ENCODE data around the gene USP33.
"Not testable (repeated sequence)": the region's sequence is repeated elsewhere in the genome, so short reads cannot be mapped to it uniquely, and the experiment has no call there.

Gene USP33

DNA sequence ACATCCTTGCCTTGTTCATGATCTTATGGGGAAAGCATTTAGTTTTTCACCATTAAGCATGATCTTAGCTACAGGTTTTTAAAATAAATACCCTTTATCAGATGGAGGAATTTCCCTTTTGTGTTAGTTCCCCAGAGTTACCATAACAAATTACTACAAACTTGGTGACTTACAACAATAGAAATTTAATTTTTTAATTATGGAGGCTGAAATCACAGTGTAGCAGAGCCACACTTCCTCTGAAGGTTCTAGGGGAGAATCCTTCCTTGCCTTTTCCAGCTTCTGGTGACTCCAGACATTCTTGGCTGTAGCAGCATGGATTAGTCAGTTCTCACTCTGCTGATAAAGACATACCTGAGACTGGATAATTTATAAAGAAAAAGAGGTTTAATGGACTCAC lies 38.3 kb upstream of the USP33 start:
- Histone ChIP-seq H3K9ac (ENCODE audit: low read length) (no peak overlapping the region), H3K4me3 (ENCODE audit: low read depth, low read length, poor library complexity, severe bottlenecking) (no peak overlapping the region), H3K27ac (ENCODE audit: low read depth, low read length, poor library complexity, severe bottlenecking) (no peak overlapping the region), H3K4me1 (ENCODE audit: insufficient read depth, low read length, severe bottlenecking) (peaks cover 3% of the 10 kb centered on the region), H3K4me2 (ENCODE audit: low read length) (no peak overlapping the region), H3K79me2 (ENCODE audit: insufficient read depth, low read length) (peaks cover 4% of the 10 kb centered on the region; the same call in 1 of the 2 replicates), H2AFZ (ENCODE audit: low read length) (no peak overlapping the region), H4K20me1 (ENCODE audit: insufficient read depth, low read length) (no peaks in the 10 kb centered on the region), H3K36me3 (ENCODE audit: insufficient read depth, low read length) (peaks cover 35% of the 10 kb centered on the region; the same call in 1 of the 2 replicates), H3F3A (ENCODE audit: insufficient read depth, low read length) (no peaks in the 10 kb centered on the region), H3K9me2 (ENCODE audit: low read depth, low read length) (no peaks in the 10 kb centered on the region), H3K9me3 (ENCODE audit: low read length) (no peaks in the 10 kb centered on the region), H3K27me3 (ENCODE audit: insufficient read depth, low read length) (no peaks in the 10 kb centered on the region)
- TF ChIP-seq, protein P1, sequence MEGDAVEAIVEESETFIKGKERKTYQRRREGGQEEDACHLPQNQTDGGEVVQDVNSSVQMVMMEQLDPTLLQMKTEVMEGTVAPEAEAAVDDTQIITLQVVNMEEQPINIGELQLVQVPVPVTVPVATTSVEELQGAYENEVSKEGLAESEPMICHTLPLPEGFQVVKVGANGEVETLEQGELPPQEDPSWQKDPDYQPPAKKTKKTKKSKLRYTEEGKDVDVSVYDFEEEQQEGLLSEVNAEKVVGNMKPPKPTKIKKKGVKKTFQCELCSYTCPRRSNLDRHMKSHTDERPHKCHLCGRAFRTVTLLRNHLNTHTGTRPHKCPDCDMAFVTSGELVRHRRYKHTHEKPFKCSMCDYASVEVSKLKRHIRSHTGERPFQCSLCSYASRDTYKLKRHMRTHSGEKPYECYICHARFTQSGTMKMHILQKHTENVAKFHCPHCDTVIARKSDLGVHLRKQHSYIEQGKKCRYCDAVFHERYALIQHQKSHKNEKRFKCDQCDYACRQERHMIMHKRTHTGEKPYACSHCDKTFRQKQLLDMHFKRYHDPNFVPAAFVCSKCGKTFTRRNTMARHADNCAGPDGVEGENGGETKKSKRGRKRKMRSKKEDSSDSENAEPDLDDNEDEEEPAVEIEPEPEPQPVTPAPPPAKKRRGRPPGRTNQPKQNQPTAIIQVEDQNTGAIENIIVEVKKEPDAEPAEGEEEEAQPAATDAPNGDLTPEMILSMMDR (IDR thresholded peaks at IDR 0.05; ENCODE audit: low read length), result no peak
- no peak for TF ChIP-seq EZH2 (IDR thresholded peaks at IDR 0.05; ENCODE audit: borderline replicate concordance, low read length)

DNA sequence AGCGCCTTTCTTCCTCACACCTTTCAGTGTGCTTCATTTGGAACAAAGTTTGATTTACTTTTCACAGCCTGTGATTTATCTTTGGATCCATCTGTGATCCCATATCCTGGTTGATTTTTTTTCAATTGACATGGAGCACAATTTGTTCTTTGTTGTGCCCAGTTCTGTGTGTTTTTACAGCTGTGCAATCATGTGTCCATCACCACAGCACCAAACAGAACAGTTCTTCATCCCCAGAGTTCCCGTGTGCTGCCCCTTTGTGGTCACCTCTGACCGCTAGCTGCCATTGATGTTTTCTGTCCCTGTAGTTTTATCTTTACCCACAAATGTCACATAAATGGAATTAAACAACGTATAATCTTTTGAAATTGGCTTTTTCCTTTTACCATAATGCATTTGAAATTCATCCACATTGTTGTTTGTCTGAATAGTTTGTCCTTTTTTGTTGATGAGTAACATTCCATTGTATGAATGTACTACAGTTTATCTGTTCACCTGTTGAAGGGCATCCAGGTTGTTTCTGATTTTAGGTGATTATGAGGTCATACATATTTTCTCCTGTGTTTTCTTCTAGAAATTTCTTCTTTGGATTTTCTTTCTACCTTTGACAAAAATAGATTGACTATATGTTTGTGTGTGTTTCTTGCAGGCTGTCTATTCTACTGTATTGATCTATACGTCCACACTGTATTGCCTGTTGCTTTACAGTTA lies 37.2 kb upstream of the USP33 start:
- Histone ChIP-seq H3K4me1 (ENCODE audit: insufficient read depth, low read length, severe bottlenecking) (peaks cover 3% of the 10 kb centered on the region), H3K9me3 (ENCODE audit: low read length) (no peaks in the 10 kb centered on the region)

DNA sequence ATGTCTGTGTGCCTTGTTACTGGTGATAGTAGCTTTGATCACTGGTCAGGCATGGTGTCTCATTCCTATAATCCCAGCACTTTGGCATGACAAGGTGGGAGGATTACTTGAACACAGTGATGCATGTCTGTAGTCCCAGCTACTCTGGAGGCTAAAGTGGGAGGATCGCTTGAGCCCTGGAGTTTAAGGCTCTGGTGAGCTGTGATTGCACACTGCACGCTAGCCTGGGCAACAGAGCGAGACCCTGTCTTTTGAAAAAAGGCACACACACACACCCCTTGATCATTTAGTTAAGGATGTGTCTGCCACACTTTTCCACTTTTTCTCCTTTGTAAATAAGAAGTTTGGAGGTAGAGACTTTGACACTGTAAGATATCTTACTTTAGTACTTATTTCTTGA lies 34.9 kb upstream of the USP33 start:
- Histone ChIP-seq H3K79me2 (ENCODE audit: insufficient read depth, low read length) (peaks cover 4% of the 10 kb centered on the region; the same call in 1 of the 2 replicates), H3K27me3 (ENCODE audit: insufficient read depth, low read length) (no peaks in the 10 kb centered on the region), H3K9me3 (ENCODE audit: low read length) (no peaks in the 10 kb centered on the region), H3K4me3 (ENCODE audit: low read depth, low read length, poor library complexity, severe bottlenecking) (no peak overlapping the region), H3K36me3 (ENCODE audit: insufficient read depth, low read length) (peaks cover 34% of the 10 kb centered on the region), H3K4me1 (ENCODE audit: insufficient read depth, low read length, severe bottlenecking) (peaks cover 3% of the 10 kb centered on the region), H3K27ac (ENCODE audit: low read depth, low read length, poor library complexity, severe bottlenecking) (no peak overlapping the region), H2AFZ (ENCODE audit: low read length) (no peak overlapping the region), H3F3A (ENCODE audit: insufficient read depth, low read length) (no peaks in the 10 kb centered on the region), H3K9ac (ENCODE audit: low read length) (no peak overlapping the region), H4K20me1 (ENCODE audit: insufficient read depth, low read length) (no peaks in the 10 kb centered on the region), H3K9me2 (ENCODE audit: low read depth, low read length) (no peaks in the 10 kb centered on the region), H3K4me2 (ENCODE audit: low read length) (no peak overlapping the region)
- TF ChIP-seq, protein P1 (IDR thresholded peaks at IDR 0.05; ENCODE audit: low read length), result no peak
- TF ChIP-seq EZH2 (IDR thresholded peaks at IDR 0.05; ENCODE audit: borderline replicate concordance, low read length), result no peak

More for the DNA sequence above, 37.2 kb upstream of the USP33 start:
- no peaks in the 10 kb centered on the region for H3K9me2 ChIP-seq (ENCODE audit: low read depth, low read length)
- no peak overlapping the region for H3K4me2 ChIP-seq (ENCODE audit: low read length)
- no peak overlapping the region for H2AFZ ChIP-seq (ENCODE audit: low read length)
- no peak overlapping the region for H3K4me3 ChIP-seq (ENCODE audit: low read depth, low read length, poor library complexity, severe bottlenecking)
- TF ChIP-seq, protein P1 (IDR thresholded peaks at IDR 0.05; ENCODE audit: low read length), result peak; percentile 22; the same call in 1 of the 2 replicates
- no peak for TF ChIP-seq EZH2 (IDR thresholded peaks at IDR 0.05; ENCODE audit: borderline replicate concordance, low read length)
- H3K36me3 ChIP-seq (ENCODE audit: insufficient read depth, low read length), result peaks cover 25% of the 10 kb centered on the region; the same call in 1 of the 2 replicates
- no peak overlapping the region for H3K27ac ChIP-seq (ENCODE audit: low read depth, low read length, poor library complexity, severe bottlenecking)
- no peaks in the 10 kb centered on the region for H3F3A ChIP-seq (ENCODE audit: insufficient read depth, low read length)
- H3K9ac ChIP-seq (ENCODE audit: low read length), result no peak overlapping the region
- H3K27me3 ChIP-seq (ENCODE audit: insufficient read depth, low read length), result no peaks in the 10 kb centered on the region
- H4K20me1 ChIP-seq (ENCODE audit: insufficient read depth, low read length), result no peaks in the 10 kb centered on the region
- peaks cover 4% of the 10 kb centered on the region; the same call in 1 of the 2 replicates for H3K79me2 ChIP-seq (ENCODE audit: insufficient read depth, low read length)

DNA sequence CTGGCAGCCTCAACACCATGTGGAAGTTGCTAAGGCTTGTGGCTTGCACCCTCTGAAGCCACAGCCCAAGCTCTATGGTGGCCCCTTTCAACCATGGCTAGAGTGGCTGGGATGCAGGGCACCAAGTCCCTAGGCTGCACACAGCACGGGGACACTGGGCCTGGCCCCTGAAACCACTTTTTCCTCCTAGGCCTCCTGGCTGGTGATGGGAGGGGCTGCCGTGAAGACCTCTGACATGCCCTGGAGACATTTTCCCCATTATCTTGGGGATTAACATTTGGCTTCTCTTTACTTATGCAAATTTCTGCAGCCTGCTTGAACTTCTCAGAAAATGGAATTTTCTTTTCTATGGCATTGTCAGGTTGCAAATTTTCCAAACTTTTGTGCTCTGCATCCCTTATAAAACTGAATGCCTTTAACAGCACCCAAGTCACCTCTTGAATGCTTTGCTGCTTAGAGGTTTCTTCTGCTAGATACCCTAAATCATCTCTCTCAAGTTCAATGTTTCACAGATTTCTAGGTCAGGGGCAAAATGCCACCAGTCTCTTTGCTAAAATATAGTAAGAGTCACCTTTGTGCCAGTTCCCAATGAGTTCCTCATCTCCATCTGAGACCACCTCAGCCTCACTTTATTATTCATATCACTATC lies 26.6 kb upstream of the USP33 start:
- not testable (repeated sequence) for H3K9me3 ChIP-seq (ENCODE audit: low read length); H3K27ac ChIP-seq (ENCODE audit: low read depth, low read length, poor library complexity, severe bottlenecking); H3F3A ChIP-seq (ENCODE audit: insufficient read depth, low read length); H3K4me1 ChIP-seq (ENCODE audit: insufficient read depth, low read length, severe bottlenecking); H3K9ac ChIP-seq (ENCODE audit: low read length); H3K4me2 ChIP-seq (ENCODE audit: low read length); H3K27me3 ChIP-seq (ENCODE audit: insufficient read depth, low read length); H4K20me1 ChIP-seq (ENCODE audit: insufficient read depth, low read length); H2AFZ ChIP-seq (ENCODE audit: low read length); H3K4me3 ChIP-seq (ENCODE audit: low read depth, low read length, poor library complexity, severe bottlenecking); H3K9me2 ChIP-seq (ENCODE audit: low read depth, low read length)
- H3K36me3 ChIP-seq (ENCODE audit: insufficient read depth, low read length), result peaks cover 78% of the 10 kb centered on the region
- H3K79me2 ChIP-seq (ENCODE audit: insufficient read depth, low read length), result peaks cover 23% of the 10 kb centered on the region

Data from OCI-LY1 (cell line).